Right lobe of liver (tissue), 4 donors: ENCODE data around the gene FOSL2.

ENCODE experiments used
- POLR2A ChIP-seq: fragments of 450-650 bp; IDR thresholded peaks from one replicate; pipeline ENCODE4 v1.6.1; 2017; ENCODE audit warnings: antibody characterized with exemption, mild to moderate bottlenecking
- TF ChIP-seq, protein P1 (sequence below), 4 donors: fragments of 200-600 bp in 3 of 4; fragments of 450-650 bp in 1 of 4; IDR thresholded peaks; one replicate each; pipeline versions ENCODE4 v1.5.1 to v1.8.0; 2016 to 2022; ENCODE audit warnings: antibody characterized with exemption in 4 of 4, mild to moderate bottlenecking in 2 of 4
- donor health status: DM: no; HTN: no; CAD: no.
- donor health status: DM: no; HTN: no; CAD: no.
- donor health status: DM: no; HTN: yes; CAD: no.

DNA sequence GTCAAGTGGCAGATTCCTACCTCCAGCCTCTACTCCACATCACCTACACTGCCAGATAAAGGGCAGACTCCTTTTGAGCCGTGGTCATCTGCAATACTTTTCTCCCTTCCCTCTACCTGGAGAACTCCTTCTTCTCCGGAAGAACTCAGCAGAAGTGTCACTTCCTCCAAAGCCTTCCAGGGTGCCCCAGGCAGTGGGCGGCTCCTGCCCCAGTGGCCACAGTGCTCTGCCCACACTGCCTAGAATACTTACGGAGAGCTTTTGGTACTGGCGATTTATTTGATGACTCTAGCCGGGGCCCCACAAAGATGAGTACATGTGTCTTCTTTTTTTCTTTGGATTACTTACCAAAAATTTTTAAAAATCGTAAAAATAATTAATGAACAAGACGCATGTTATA is 39.7 kb downstream of the FOSL2 start:
- TF ChIP-seq POLR2A = no peak
- TF ChIP-seq, protein P1, sequence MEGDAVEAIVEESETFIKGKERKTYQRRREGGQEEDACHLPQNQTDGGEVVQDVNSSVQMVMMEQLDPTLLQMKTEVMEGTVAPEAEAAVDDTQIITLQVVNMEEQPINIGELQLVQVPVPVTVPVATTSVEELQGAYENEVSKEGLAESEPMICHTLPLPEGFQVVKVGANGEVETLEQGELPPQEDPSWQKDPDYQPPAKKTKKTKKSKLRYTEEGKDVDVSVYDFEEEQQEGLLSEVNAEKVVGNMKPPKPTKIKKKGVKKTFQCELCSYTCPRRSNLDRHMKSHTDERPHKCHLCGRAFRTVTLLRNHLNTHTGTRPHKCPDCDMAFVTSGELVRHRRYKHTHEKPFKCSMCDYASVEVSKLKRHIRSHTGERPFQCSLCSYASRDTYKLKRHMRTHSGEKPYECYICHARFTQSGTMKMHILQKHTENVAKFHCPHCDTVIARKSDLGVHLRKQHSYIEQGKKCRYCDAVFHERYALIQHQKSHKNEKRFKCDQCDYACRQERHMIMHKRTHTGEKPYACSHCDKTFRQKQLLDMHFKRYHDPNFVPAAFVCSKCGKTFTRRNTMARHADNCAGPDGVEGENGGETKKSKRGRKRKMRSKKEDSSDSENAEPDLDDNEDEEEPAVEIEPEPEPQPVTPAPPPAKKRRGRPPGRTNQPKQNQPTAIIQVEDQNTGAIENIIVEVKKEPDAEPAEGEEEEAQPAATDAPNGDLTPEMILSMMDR (IDR thresholded peaks at IDR 0.05) = no peak
